GM12878 (cell line): ENCODE data around the gene RAPH1. TPM values are rescaled to one million over a fixed set of nuclear protein-coding genes. Genes with fewer than 3 reads are reported as not detected.

Experiments
- ATAC-seq: fragments of 200-7000 bp; cut with Tn5 transposase; 3 replicates; pipeline ENCODE4 v1.9.1; 2020; ENCODE audit warnings: mild to moderate bottlenecking, moderate library complexity
- BruUV-seq: library from RNA; stranded (reverse); fragments of 400-500 nt; replicated peaks from 2 replicates; lab custom pipeline; 2021; lab: Mats Ljungman, UMichigan
- CTCF ChIA-PET: fragments of 300-600 bp; sonication (Branson Sonifier 250); formaldehyde crosslinking; extraction: SDS; loops from one replicate; lab custom pipeline; 2021; ENCODE audit warnings: inconsistent platforms; lab: Yijun Ruan, JAX
- POLR2A ChIA-PET: fragments of 350-600 bp; formaldehyde crosslinking; extraction: SDS; loops from one replicate; lab custom pipeline; 2021; ENCODE audit warnings: inconsistent platforms; lab: Charles Lee
- RAD21 ChIA-PET: fragments of 300-600 bp; sonication (Branson Sonifier 250); formaldehyde crosslinking; loops from one replicate; lab custom pipeline; 2023; ENCODE audit warnings: antibody characterized with exemption; ENCODE audit not compliant: unreplicated experiment; lab: Charles Lee
- SMC1A ChIA-PET: fragments of 300-600 bp; sonication (Branson Sonifier 250); formaldehyde crosslinking; loops from one replicate; lab custom pipeline; 2023; ENCODE audit not compliant: unreplicated experiment, uncharacterized antibody; lab: Charles Lee
- DNase-seq: peaks from one replicate; pipeline ENCODE4 v3.0.0-alpha.2; 2011; ENCODE audit warnings: low read depth, low spot score
- FAIRE-seq: peaks from 3 replicates; lab custom pipeline; 2011; peaks lifted over from hg19 to GRCh38; lab: Jason Lieb, UNC
- H2AFZ ChIP-seq: 2 replicates; pipeline ENCODE4 v1.6.0; 2011; ENCODE audit warnings: low read depth, low read length, control low read depth; ENCODE audit not compliant: control insufficient read depth
- H3K27ac ChIP-seq: 2 replicates; pipeline ENCODE4 v1.5.1; 2011; ENCODE audit warnings: control low read depth; ENCODE audit not compliant: control insufficient read depth, insufficient read depth
- H3K27me3 ChIP-seq, 2 experiments: replicated peaks in 1 of 2; 2 replicates each; pipeline versions ENCODE4 v1.6.0 to v1.6.1; 2011; ENCODE audit warnings: low read length in 1 of 2; ENCODE audit not compliant: control insufficient read depth in 2 of 2, insufficient read depth in 2 of 2
- H3K36me3 ChIP-seq, 2 experiments: 2 replicates each; pipeline ENCODE4 v1.5.1; 2011; ENCODE audit warnings: low read length in 1 of 2; ENCODE audit not compliant: control insufficient read depth in 2 of 2, insufficient read depth in 2 of 2
- H3K4me1 ChIP-seq: 2 replicates; pipeline ENCODE4 v1.6.1; 2011; ENCODE audit warnings: mild to moderate bottlenecking, low read length, moderate library complexity, mixed read lengths; ENCODE audit not compliant: control insufficient read depth, insufficient read depth
- H3K4me2 ChIP-seq: 2 replicates; pipeline ENCODE4 v1.6.0; 2011; ENCODE audit warnings: control low read depth; ENCODE audit not compliant: control insufficient read depth, insufficient read depth
- H3K4me3 ChIP-seq: fragments of 200-600 bp; sonication (generic); 2 replicates; pipeline ENCODE4 v1.5.1; 2016
- H3K79me2 ChIP-seq: 2 replicates; pipeline ENCODE4 v1.6.0; 2011; ENCODE audit warnings: low read length; ENCODE audit not compliant: control insufficient read depth, insufficient read depth
- H3K9ac ChIP-seq: 2 replicates; pipeline ENCODE4 v1.8.0; 2011; ENCODE audit warnings: low read length, control low read depth, mixed read lengths; ENCODE audit not compliant: control insufficient read depth, insufficient read depth
- H3K9me3 ChIP-seq: replicated peaks from 3 replicates; pipeline ENCODE4 v1.5.1; 2011; ENCODE audit warnings: mild to moderate bottlenecking, low read length; ENCODE audit not compliant: control insufficient read depth, insufficient read depth
- H4K20me1 ChIP-seq: 2 replicates; pipeline ENCODE4 v1.6.0; 2011; ENCODE audit not compliant: control insufficient read depth, insufficient read depth
- ATF2 ChIP-seq: IDR thresholded peaks from 2 replicates; pipeline ENCODE4 v1.6.1; 2012; ENCODE audit warnings: low read length, inconsistent platforms
- BCL3 ChIP-seq: IDR thresholded peaks from 2 replicates; pipeline ENCODE4 v1.6.1; 2011; ENCODE audit warnings: borderline replicate concordance, low read depth, mild to moderate bottlenecking, moderate library complexity, low read length; ENCODE audit not compliant: insufficient read depth, poor library complexity, severe bottlenecking
- BMI1 ChIP-seq: fragments of 450-650 bp; IDR thresholded peaks from 2 replicates; pipeline ENCODE4 v1.6.1; 2016; ENCODE audit warnings: mild to moderate bottlenecking, moderate library complexity, borderline replicate concordance
- BRCA1 ChIP-seq: IDR thresholded peaks from 2 replicates; pipeline ENCODE4 v1.6.1; 2011; ENCODE audit warnings: low read depth, low read length, improper control_type of control experiment
- HDAC6 ChIP-seq: fragments of 200-600 bp; sonication (generic); IDR thresholded peaks from one replicate; pipeline ENCODE4 v1.8.0; 2017; ENCODE audit warnings: antibody characterized with exemption; ENCODE audit not compliant: unreplicated experiment
- IKZF1 ChIP-seq: fragments of 450-650 bp; conservative IDR thresholded peaks from 2 replicates; pipeline ENCODE4 v1.6.1; 2017; ENCODE audit warnings: antibody characterized with exemption, mild to moderate bottlenecking
- KDM1A ChIP-seq: fragments of 200-600 bp; sonication (generic); IDR thresholded peaks from 2 replicates; pipeline ENCODE4 v1.6.1; 2016; ENCODE audit warnings: borderline replicate concordance
- MXI1 ChIP-seq: fragments of 150-350 bp; IDR thresholded peaks from 2 replicates; pipeline ENCODE4 v1.6.1; 2011; ENCODE audit warnings: low read depth, mild to moderate bottlenecking, inconsistent platforms, low read length, improper control_type of control experiment
- NFYA ChIP-seq: IDR thresholded peaks from 2 replicates; pipeline ENCODE4 v1.6.1; 2011; ENCODE audit warnings: low read depth, mild to moderate bottlenecking, low read length, improper control_type of control experiment, borderline replicate concordance
- PAX8 ChIP-seq: fragments of 450-650 bp; IDR thresholded peaks from 2 replicates; pipeline ENCODE4 v1.6.1; 2017; ENCODE audit warnings: mild to moderate bottlenecking, moderate library complexity
- POU2F2 ChIP-seq: IDR thresholded peaks from 3 replicates; pipeline ENCODE4 v1.6.1; 2011; ENCODE audit warnings: low read depth, mild to moderate bottlenecking, low read length, borderline replicate concordance
- RFX5 ChIP-seq: IDR thresholded peaks from 2 replicates; pipeline ENCODE4 v1.6.1; 2011; ENCODE audit warnings: low read depth, low read length, improper control_type of control experiment
- ZNF687 ChIP-seq: fragments of 450-650 bp; IDR thresholded peaks from 2 replicates; pipeline ENCODE4 v1.6.1; 2017; ENCODE audit warnings: mild to moderate bottlenecking, moderate library complexity
- ZSCAN29 ChIP-seq: fragments of 450-650 bp; IDR thresholded peaks from 2 replicates; pipeline ENCODE4 v1.6.1; 2017; ENCODE audit warnings: mild to moderate bottlenecking, moderate library complexity
- WGBS: methylation state at CpG from one replicate; pipeline ENCODE4 v1.1.6; 2016; ENCODE audit warnings: low lambda C conversion rate; ENCODE audit not compliant: insufficient replicate concordance, insufficient coverage; ENCODE audit errors: missing lambda C conversion rate; 5-methylcytosine and 5-hydroxymethylcytosine counted together
- in situ Hi-C: fragments of 300-500 bp; cut with MboI; formaldehyde crosslinking; loops from 9 replicates; pipeline ENCODE4 v1.14.3; 2018; ENCODE audit warnings: mixed read lengths
- intact Hi-C: fragments of 100-400 bp; cut with micrococcal nuclease; formaldehyde crosslinking; loops from one replicate; pipeline ENCODE4 v1.14.2; 2022; ENCODE audit not compliant: unreplicated experiment
- polyA plus RNA-seq, 11 experiments: library from polyadenylated mRNA; depleted of rRNA in 4 of 11; unstranded in 6 of 11; stranded (reverse) in 5 of 11; fragments of >200 nt; fragmentation: Nextera tagmentation in 4 of 11; fragmentation: Illumina TruSeq in 1 of 11; extraction: Ambion mirVana in 4 of 11; extraction: Trizol in 1 of 11; gene quantifications; 1 replicate in 1 of 11; 2 replicates in 10 of 11; pipeline versions ENCODE4 v1.2.1 to v1.2.3, GENCODE V29; 2011 to 2016; ENCODE audit warnings: inconsistent platforms in 2 of 11, missing spikeins in 2 of 11, low read depth in 1 of 11
- total RNA-seq, 4 experiments: library from RNA; depleted of rRNA in 3 of 4; stranded (reverse); fragments of >200 nt in 3 of 4; fragmentation: Illumina TruSeq in 1 of 4; extraction: Trizol in 1 of 4; gene quantifications; 2 replicates each; pipeline versions ENCODE4 v1.2.1 to v1.2.3, GENCODE V29; 2013 to 2021
- TF ChIP-seq, protein P1 (sequence below): IDR thresholded peaks from 2 replicates; pipeline ENCODE4 v1.6.1; 2011; ENCODE audit warnings: borderline replicate concordance, low read depth, mild to moderate bottlenecking, moderate library complexity, mixed read lengths, low read length; ENCODE audit not compliant: insufficient read depth; ENCODE audit errors: extremely low read length

The RAPH1 gene
- total and polyA plus RNA-seq, 10 of the 15 experiments (the other 5 are each of a cell fraction or from before 2014, with no cell fraction given) = 0.09 to 0.90 (median 0.21) TPM; not detected in 7

GRCh38 chr2:203501873-203502272, 33.2 kb downstream of the RAPH1 start:
- Histone ChIP-seq H3K4me2 (no peak overlapping the region), H3K79me2 (no peaks in the 10 kb centered on the region), H3K9ac (no peak overlapping the region), H3K27ac (no peak overlapping the region), H3K4me1 (no peaks in the 10 kb centered on the region), H3K27me3 (no peaks in the 10 kb centered on the region), H2AFZ (no peak overlapping the region), H4K20me1 (no peaks in the 10 kb centered on the region), H3K9me3 (peaks cover 1% of the 10 kb centered on the region; the same call in 1 of the 3 replicates), H3K4me3 (no peak overlapping the region), H3K36me3 (no peaks in the 10 kb centered on the region)
- TF ChIP-seq, protein P1, sequence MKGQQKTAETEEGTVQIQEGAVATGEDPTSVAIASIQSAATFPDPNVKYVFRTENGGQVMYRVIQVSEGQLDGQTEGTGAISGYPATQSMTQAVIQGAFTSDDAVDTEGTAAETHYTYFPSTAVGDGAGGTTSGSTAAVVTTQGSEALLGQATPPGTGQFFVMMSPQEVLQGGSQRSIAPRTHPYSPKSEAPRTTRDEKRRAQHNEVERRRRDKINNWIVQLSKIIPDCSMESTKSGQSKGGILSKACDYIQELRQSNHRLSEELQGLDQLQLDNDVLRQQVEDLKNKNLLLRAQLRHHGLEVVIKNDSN = no peak
- no peak for TF ChIP-seq RFX5
- no peak for TF ChIP-seq IKZF1
- TF ChIP-seq BRCA1 = no peak
- no peak for TF ChIP-seq ZNF687
- TF ChIP-seq ATF2 = no peak
- TF ChIP-seq BCL3 = no peak
- no peak for TF ChIP-seq HDAC6
- TF ChIP-seq MXI1 = no peak
- TF ChIP-seq BMI1 = no peak
- no peak for TF ChIP-seq KDM1A
- no peak for TF ChIP-seq PAX8
- no peak for TF ChIP-seq NFYA
- TF ChIP-seq ZSCAN29 = no peak
- no peak for TF ChIP-seq POU2F2
- WGBS = 15% methylated on average over 1 of the region's 1 CpG
- FAIRE-seq (no peak), DNase-seq (no peak), ATAC-seq (no peak)
- RAD21 ChIA-PET = no interaction called here
- intact Hi-C loops (no loop called here), in situ Hi-C loops (no loop called here)
- no TSS peak for BruUV-seq
- POLR2A ChIA-PET = interaction anchor here (0.6 kb wide), 1 partner anchor 140 kb away, joined by 3 read pairs; no protein-coding TSS in a partner anchor
- SMC1A ChIA-PET = no interaction called here
- CTCF ChIA-PET = interaction anchor here (1.3 kb wide), 1 partner anchor 17 kb away, joined by 4 read pairs; no protein-coding TSS in a partner anchor
